ENCODE measurements around the gene GSE1. TPM values are rescaled to one million over a fixed set of nuclear protein-coding genes. Genes with fewer than 3 reads are reported as not detected.

The GSE1 gene
- total and polyA plus RNA-seq, 2 donors from 2014 or later, result 9.5 to 92.8 TPM

GRCh38 chr16:85621698-85622428 lies 8.7 kb downstream of the GSE1 start:
- DNase-seq, result peak in 1 of 5 donors; percentile 62
- Histone ChIP-seq H3K27ac (ENCODE audit: low read depth in 2 of 2, low read length in 2 of 2) (no peak overlapping the region), H3K27me3 (ENCODE audit: control insufficient read depth, insufficient read depth, low read length) (no peaks in the 10 kb centered on the region), H3K36me3 (ENCODE audit: control insufficient read depth in 2 of 3, insufficient read depth in 3 of 3, low read length in 3 of 3) (no peaks in the 10 kb centered on the region), H3K9me3 (ENCODE audit: control insufficient read depth in 2 of 3, insufficient read depth in 1 of 3, low read length in 3 of 3) (no peaks in the 10 kb centered on the region), H3K4me3 (ENCODE audit: low read length in 3 of 3) (no peak overlapping the region), H3K4me1 (ENCODE audit: control insufficient read depth in 2 of 3, insufficient read depth in 2 of 3, low read depth in 1 of 3, low read length in 3 of 3) (peaks cover 0 to 32% (median 24%) of the 10 kb centered on the region in 3 donors), H3K9ac (ENCODE audit: low read length in 3 of 3) (no peak overlapping the region)
- TF ChIP-seq, protein P1, sequence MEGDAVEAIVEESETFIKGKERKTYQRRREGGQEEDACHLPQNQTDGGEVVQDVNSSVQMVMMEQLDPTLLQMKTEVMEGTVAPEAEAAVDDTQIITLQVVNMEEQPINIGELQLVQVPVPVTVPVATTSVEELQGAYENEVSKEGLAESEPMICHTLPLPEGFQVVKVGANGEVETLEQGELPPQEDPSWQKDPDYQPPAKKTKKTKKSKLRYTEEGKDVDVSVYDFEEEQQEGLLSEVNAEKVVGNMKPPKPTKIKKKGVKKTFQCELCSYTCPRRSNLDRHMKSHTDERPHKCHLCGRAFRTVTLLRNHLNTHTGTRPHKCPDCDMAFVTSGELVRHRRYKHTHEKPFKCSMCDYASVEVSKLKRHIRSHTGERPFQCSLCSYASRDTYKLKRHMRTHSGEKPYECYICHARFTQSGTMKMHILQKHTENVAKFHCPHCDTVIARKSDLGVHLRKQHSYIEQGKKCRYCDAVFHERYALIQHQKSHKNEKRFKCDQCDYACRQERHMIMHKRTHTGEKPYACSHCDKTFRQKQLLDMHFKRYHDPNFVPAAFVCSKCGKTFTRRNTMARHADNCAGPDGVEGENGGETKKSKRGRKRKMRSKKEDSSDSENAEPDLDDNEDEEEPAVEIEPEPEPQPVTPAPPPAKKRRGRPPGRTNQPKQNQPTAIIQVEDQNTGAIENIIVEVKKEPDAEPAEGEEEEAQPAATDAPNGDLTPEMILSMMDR (IDR thresholded peaks at IDR 0.05; ENCODE audit: borderline replicate concordance, extremely low read depth, insufficient read depth), result no peak
- no peak for FAIRE-seq
- intact Hi-C loops (cut with DNase I), result no loop called here

- DNase-seq (no peak), FAIRE-seq (no peak)
- Histone ChIP-seq H3K27ac (ENCODE audit: low read depth in 2 of 2, low read length in 2 of 2) (no peak overlapping the region), H3K4me3 (ENCODE audit: low read length in 3 of 3) (no peak overlapping the region), H3K9ac (ENCODE audit: low read length in 3 of 3) (no peak overlapping the region), H3K9me3 (ENCODE audit: control insufficient read depth in 2 of 3, insufficient read depth in 1 of 3, low read length in 3 of 3) (no peaks in the 10 kb centered on the region), H3K27me3 (ENCODE audit: control insufficient read depth, insufficient read depth, low read length) (no peaks in the 10 kb centered on the region), H3K4me1 (ENCODE audit: control insufficient read depth in 2 of 3, insufficient read depth in 2 of 3, low read depth in 1 of 3, low read length in 3 of 3) (peaks cover 0 to 32% (median 29%) of the 10 kb centered on the region in 3 donors), H3K36me3 (ENCODE audit: control insufficient read depth in 2 of 3, insufficient read depth in 3 of 3, low read length in 3 of 3) (no peaks in the 10 kb centered on the region)
- TF ChIP-seq, protein P1 (IDR thresholded peaks at IDR 0.05; ENCODE audit: borderline replicate concordance, extremely low read depth, insufficient read depth), result no peak
- intact Hi-C loops (cut with DNase I), result no loop called here
Observed at GRCh38 chr16:85622683-85623082, 9.6 kb downstream of the GSE1 start.

DNA sequence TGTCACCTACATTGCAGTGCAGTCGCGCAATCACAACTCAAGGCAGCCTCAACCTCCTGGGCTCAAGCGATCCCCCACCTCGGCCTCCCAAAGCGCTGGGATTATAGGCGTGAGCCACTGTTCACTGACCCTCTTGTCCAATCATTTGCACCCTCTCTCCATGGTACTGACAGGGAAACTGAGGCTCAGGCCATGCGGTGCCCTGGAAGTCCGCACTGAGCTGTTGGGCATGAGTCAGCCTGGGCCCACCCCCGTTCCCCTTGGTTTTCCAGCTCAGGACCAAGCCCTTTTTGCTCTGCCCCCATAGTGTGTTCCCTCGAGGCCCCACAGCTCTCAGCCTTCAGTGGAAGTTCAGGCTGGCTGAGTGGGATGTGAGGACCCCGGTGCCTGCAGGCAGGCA lies 10.1 kb downstream of the GSE1 start:
- FAIRE-seq (no peak), DNase-seq (no peak)
- TF ChIP-seq, protein P1 (IDR thresholded peaks at IDR 0.05; ENCODE audit: borderline replicate concordance, extremely low read depth, insufficient read depth), result no peak
- Histone ChIP-seq H3K27ac (ENCODE audit: low read depth in 2 of 2, low read length in 2 of 2) (no peak overlapping the region), H3K36me3 (ENCODE audit: control insufficient read depth in 2 of 3, insufficient read depth in 3 of 3, low read length in 3 of 3) (no peaks in the 10 kb centered on the region), H3K4me1 (ENCODE audit: control insufficient read depth in 2 of 3, insufficient read depth in 2 of 3, low read depth in 1 of 3, low read length in 3 of 3) (peaks cover 0 to 31% (median 29%) of the 10 kb centered on the region in 3 donors), H3K9ac (ENCODE audit: low read length in 3 of 3) (no peak overlapping the region), H3K4me3 (ENCODE audit: low read length in 3 of 3) (no peak overlapping the region), H3K27me3 (ENCODE audit: control insufficient read depth, insufficient read depth, low read length) (no peaks in the 10 kb centered on the region), H3K9me3 (ENCODE audit: control insufficient read depth in 2 of 3, insufficient read depth in 1 of 3, low read length in 3 of 3) (no peaks in the 10 kb centered on the region)
- intact Hi-C loops (cut with DNase I), result no loop called here

Measured in kidney (tissue), 14 donors.